Activated B cell treated with CpG ODN at 0.5 μM for 24 hours (primary cell): ENCODE measurements around the gene STAT6. TPM values are rescaled to one million over a fixed set of nuclear protein-coding genes. Genes with fewer than 3 reads are reported as not detected.

ENCODE experiments used
- ATAC-seq: fragments of 200-7000 bp; cut with Tn5 transposase; one replicate; pipeline ENCODE4 v1.10.0; 2021; ENCODE audit warnings: low read depth, mild to moderate bottlenecking, moderate library complexity
- CTCF ChIA-PET: fragments of 350-600 bp; sonication (Branson Sonifier 250); formaldehyde crosslinking; loops from one replicate; lab custom pipeline; 2021; ENCODE audit warnings: antibody characterized with exemption; lab: Charles Lee
- POLR2A ChIA-PET: fragments of 350-600 bp; sonication (Branson Sonifier 250); formaldehyde crosslinking; loops from one replicate; lab custom pipeline; 2021; ENCODE audit warnings: antibody characterized with exemption; lab: Charles Lee
- DNase-seq: peaks from one replicate; pipeline ENCODE4 v3.0.0; 2022
- H3K27ac Mint-ChIP-seq: one replicate; pipeline ENCODE4 v1.8.0; 2020; ENCODE audit warnings: mixed read lengths
- H3K27me3 Mint-ChIP-seq: one replicate; pipeline ENCODE4 v1.8.0; 2021; ENCODE audit warnings: mixed read lengths
- H3K36me3 Mint-ChIP-seq: one replicate; pipeline ENCODE4 v1.8.0; 2021; ENCODE audit warnings: low read depth, mixed read lengths
- H3K4me1 Mint-ChIP-seq: one replicate; pipeline ENCODE4 v1.8.0; 2021; ENCODE audit warnings: mixed read lengths
- H3K4me3 Mint-ChIP-seq: one replicate; pipeline ENCODE4 v1.8.0; 2020; ENCODE audit warnings: mild to moderate bottlenecking, mixed read lengths
- H3K9me3 Mint-ChIP-seq: one replicate; pipeline ENCODE4 v1.8.0; 2020; ENCODE audit warnings: mixed read lengths
- intact Hi-C: fragments of 100-400 bp; cut with micrococcal nuclease; formaldehyde crosslinking; loops from one replicate; pipeline ENCODE4 v1.15.1; 2024
- total RNA-seq: library from RNA; stranded (reverse); gene quantifications from 2 replicates; pipeline ENCODE4 v1.2.3, GENCODE V29; 2022
- TF ChIP-seq, protein P1 (sequence below): fragments of 200-600 bp; IDR thresholded peaks from one replicate; pipeline ENCODE4 v1.8.0; 2022; ENCODE audit warnings: antibody characterized with exemption, mild to moderate bottlenecking

STAT6 gene
- total RNA-seq, 1 donor from 2014 or later: 745 TPM

- DNase-seq: no peak
- POLR2A ChIA-PET: interaction anchor here (0.6 kb wide), 1 partner anchor 510 kb away, joined by 3 read pairs; no protein-coding TSS in a partner anchor
- Mint-ChIP-seq H3K36me3 (no peaks in the 10 kb centered on the region), H3K27me3 (no peaks in the 10 kb centered on the region), H3K9me3 (no peaks in the 10 kb centered on the region), H3K4me1 (no peaks in the 10 kb centered on the region), H3K4me3 (no peak overlapping the region), H3K27ac (no peak overlapping the region)
- ATAC-seq: no peak
- intact Hi-C loops: no loop called here
- CTCF ChIA-PET: no interaction called here
- TF ChIP-seq, protein P1, sequence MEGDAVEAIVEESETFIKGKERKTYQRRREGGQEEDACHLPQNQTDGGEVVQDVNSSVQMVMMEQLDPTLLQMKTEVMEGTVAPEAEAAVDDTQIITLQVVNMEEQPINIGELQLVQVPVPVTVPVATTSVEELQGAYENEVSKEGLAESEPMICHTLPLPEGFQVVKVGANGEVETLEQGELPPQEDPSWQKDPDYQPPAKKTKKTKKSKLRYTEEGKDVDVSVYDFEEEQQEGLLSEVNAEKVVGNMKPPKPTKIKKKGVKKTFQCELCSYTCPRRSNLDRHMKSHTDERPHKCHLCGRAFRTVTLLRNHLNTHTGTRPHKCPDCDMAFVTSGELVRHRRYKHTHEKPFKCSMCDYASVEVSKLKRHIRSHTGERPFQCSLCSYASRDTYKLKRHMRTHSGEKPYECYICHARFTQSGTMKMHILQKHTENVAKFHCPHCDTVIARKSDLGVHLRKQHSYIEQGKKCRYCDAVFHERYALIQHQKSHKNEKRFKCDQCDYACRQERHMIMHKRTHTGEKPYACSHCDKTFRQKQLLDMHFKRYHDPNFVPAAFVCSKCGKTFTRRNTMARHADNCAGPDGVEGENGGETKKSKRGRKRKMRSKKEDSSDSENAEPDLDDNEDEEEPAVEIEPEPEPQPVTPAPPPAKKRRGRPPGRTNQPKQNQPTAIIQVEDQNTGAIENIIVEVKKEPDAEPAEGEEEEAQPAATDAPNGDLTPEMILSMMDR: no peak
These were observed 38.2 kb upstream of the STAT6 start for GRCh38 chr12:57149245-57149900.

- intact Hi-C loops: no loop called here
- H3K4me3 Mint-ChIP-seq: no peak overlapping the region
- no peaks in the 10 kb centered on the region for H3K27me3 Mint-ChIP-seq
- ChIA-PET POLR2A (interaction anchor here (0.6 kb wide), 1 partner anchor 511 kb away, joined by 3 read pairs; no protein-coding TSS in a partner anchor), CTCF (interaction anchor here (0.8 kb wide), 1 partner anchor 24 kb away, joined by 3 read pairs; no protein-coding TSS in a partner anchor)
- H3K27ac Mint-ChIP-seq: no peak overlapping the region
- no peaks in the 10 kb centered on the region for H3K4me1 Mint-ChIP-seq
- no peaks in the 10 kb centered on the region for H3K36me3 Mint-ChIP-seq
- TF ChIP-seq, protein P1: no peak
- ATAC-seq (no peak), DNase-seq (no peak)
- H3K9me3 Mint-ChIP-seq: no peaks in the 10 kb centered on the region
These were observed 37.5 kb upstream of the STAT6 start for GRCh38 chr12:57148469-57149244.

DNA sequence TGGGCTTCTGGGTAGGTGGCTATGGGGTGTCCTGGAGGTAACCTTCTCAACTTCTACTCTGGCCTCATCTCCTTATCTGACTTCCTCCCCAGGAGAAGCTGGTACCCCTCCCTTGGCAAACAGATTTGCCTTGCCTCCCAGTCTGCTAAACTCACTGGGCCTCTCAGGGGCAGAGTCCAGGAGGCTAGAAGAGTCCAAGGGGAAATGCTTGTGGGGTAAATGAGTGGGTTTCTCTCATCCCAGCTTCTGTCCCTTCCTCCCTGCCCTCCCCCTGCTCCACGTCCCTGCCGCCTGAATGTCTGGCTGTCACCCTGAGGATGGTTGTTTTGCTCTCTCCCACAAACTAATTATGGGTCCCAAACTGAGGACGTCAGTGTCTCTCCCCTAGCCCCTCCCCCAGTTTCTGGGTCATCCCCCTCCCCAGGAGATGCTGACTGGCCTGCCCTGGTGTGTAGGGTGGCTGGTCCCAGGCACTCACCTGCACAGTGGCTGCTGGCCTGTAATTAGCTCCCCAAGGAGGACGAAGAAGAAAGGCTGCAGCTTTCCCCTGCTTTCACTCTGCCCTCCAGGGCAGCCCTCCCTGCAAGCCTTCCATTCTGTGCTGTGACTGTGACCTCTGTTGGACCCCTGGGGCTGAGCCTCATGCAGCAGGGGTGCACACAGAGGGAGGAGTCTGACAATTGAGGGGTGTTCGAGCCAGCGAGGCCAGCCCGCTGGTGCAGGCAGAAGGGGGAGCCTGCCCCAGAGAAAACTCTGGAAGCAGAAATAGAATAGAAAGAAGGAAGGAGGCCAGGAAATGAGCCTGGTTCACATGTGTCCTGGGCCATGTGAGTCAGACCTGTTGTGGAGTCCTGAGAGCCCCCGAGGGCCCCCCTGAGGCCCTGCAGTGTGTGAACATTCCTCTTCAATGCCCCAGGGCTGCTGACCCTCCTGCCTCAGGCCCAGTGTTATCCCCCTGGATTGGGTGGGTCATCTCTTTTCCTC is 36.1 kb upstream of the STAT6 start, which contains the start of gene LRP1-AS:
Gene LRP1-AS (minus strand): TSS at position 659 of the 984 bp plus-strand sequence.
- ChIA-PET POLR2A (interaction anchor here (0.6 to 0.7 kb wide), 2 partner anchors 34 to 379 kb away, joined by 3 to 4 read pairs; no protein-coding TSS in a partner anchor), CTCF (interaction anchor here (0.8 to 2.6 kb wide), 2 partner anchors 23 kb away, joined by 3 to 8 read pairs; no protein-coding TSS in a partner anchor)
- no peak for ATAC-seq
- Mint-ChIP-seq H3K4me1 (no peaks in the 10 kb centered on the region), H3K27ac (no peak within 1 kb of the TSS), H3K9me3 (no peaks in the 10 kb centered on the region), H3K27me3 (no peaks in the 10 kb centered on the region), H3K36me3 (no peaks in the 10 kb centered on the region), H3K4me3 (no peak within 1 kb of the TSS)
- intact Hi-C loops: no loop called here
- TF ChIP-seq, protein P1: no peak
- DNase-seq: no peak

DNA sequence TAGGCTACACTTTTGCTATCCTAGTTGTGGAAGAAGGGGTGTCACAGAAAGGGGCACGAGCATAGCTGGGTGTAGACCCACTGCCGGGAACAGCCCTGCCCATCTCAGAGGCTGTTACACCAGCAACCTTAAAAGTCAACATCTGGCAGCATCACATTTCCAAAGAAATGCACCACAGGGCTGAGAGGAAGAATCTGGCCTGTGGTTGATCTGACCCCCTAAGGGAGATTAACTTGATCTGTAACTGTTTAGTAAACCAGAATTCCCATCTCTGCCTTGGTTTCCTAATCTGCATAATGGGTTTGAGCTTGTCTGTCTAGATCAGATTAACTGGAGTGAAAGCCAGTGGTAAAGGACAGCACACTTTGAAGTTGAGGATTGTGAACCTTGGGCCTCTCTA is 34.9 kb upstream of the STAT6 start:
- Mint-ChIP-seq H3K4me3 (no peak overlapping the region), H3K4me1 (no peaks in the 10 kb centered on the region), H3K27me3 (no peaks in the 10 kb centered on the region), H3K9me3 (no peaks in the 10 kb centered on the region), H3K36me3 (no peaks in the 10 kb centered on the region), H3K27ac (no peak overlapping the region)
- TF ChIP-seq, protein P1: no peak
- ATAC-seq (no peak), DNase-seq (no peak)
- ChIA-PET POLR2A (no interaction called here), CTCF (interaction anchor here (2.6 kb wide), 1 partner anchor 22 kb away, joined by 8 read pairs; no protein-coding TSS in a partner anchor)
- intact Hi-C loops: no loop called here
